ENCODE data around the gene CTNNA3.

CTNNA3 gene

GRCh38 chr10:67630904-67631303 is 65.1 kb downstream of the CTNNA3 start:
- no peak overlapping the region for H3K4me3 ChIP-seq (ENCODE audit: low read length)
- TF ChIP-seq, protein P1, sequence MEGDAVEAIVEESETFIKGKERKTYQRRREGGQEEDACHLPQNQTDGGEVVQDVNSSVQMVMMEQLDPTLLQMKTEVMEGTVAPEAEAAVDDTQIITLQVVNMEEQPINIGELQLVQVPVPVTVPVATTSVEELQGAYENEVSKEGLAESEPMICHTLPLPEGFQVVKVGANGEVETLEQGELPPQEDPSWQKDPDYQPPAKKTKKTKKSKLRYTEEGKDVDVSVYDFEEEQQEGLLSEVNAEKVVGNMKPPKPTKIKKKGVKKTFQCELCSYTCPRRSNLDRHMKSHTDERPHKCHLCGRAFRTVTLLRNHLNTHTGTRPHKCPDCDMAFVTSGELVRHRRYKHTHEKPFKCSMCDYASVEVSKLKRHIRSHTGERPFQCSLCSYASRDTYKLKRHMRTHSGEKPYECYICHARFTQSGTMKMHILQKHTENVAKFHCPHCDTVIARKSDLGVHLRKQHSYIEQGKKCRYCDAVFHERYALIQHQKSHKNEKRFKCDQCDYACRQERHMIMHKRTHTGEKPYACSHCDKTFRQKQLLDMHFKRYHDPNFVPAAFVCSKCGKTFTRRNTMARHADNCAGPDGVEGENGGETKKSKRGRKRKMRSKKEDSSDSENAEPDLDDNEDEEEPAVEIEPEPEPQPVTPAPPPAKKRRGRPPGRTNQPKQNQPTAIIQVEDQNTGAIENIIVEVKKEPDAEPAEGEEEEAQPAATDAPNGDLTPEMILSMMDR (conservative IDR thresholded peaks at IDR 0.05; ENCODE audit: low read depth, low read length): no peak
- DNase-seq (ENCODE audit: low read depth): no peak

GRCh38 chr10:67629461-67629971 is 66.5 kb downstream of the CTNNA3 start:
- DNase-seq (ENCODE audit: low read depth): peak; percentile 53
- TF ChIP-seq, protein P1 (conservative IDR thresholded peaks at IDR 0.05; ENCODE audit: low read depth, low read length): no peak
- no peak overlapping the region for H3K4me3 ChIP-seq (ENCODE audit: low read length)

DNA sequence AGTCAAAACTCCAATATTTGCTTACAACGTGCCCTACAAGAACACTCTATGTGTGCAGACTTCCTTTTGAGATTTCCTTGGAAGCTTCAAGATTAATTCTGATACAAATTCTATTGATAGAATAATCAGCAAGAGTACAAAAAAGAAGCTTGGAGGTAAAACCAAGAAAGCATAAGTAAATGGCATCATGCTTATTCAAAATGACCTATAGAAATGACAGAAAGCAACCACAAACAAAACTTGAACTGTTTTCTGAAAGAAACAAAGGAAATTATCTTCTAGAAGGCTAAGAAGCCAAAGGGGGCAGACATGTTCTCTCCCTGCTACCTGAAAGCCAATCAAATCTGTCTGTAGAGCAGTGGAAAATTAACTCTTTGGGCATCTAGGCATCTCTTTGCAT is 73.0 kb downstream of the CTNNA3 start:
- no peak overlapping the region for H3K4me3 ChIP-seq (ENCODE audit: low read length)
- TF ChIP-seq, protein P1 (conservative IDR thresholded peaks at IDR 0.05; ENCODE audit: low read depth, low read length): no peak
- DNase-seq (ENCODE audit: low read depth): no peak

GRCh38 chr10:67622511-67622910 is 73.5 kb downstream of the CTNNA3 start:
- DNase-seq (ENCODE audit: low read depth): no peak
- TF ChIP-seq, protein P1 (conservative IDR thresholded peaks at IDR 0.05; ENCODE audit: low read depth, low read length): no peak
- H3K4me3 ChIP-seq (ENCODE audit: low read length): no peak overlapping the region

DNA sequence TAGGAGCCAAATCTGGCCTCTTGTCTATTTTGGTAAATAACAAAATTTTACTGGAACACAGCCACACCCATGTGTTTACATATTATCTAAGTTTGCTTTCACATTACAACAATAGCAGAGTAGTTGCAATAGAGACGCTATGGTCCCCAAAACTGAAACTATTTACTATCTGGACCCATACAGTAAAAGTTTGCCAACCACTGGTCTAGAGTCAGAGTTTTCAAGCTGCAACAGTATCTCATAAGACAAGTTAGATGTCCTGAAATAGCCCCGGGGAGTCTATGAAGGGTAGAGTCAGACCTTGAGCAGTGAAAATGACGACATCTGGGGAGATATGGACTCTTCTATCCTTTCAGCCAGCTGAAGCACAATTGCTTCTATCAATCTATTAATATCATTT is 74.2 kb downstream of the CTNNA3 start:
- H3K4me3 ChIP-seq (ENCODE audit: low read length): no peak overlapping the region
- TF ChIP-seq, protein P1 (conservative IDR thresholded peaks at IDR 0.05; ENCODE audit: low read depth, low read length): no peak
- no peak for DNase-seq (ENCODE audit: low read depth)

GRCh38 chr10:67618116-67618515 is 77.9 kb downstream of the CTNNA3 start:
- TF ChIP-seq, protein P1 (conservative IDR thresholded peaks at IDR 0.05; ENCODE audit: low read depth, low read length): no peak
- no peak for DNase-seq (ENCODE audit: low read depth)
- H3K4me3 ChIP-seq (ENCODE audit: low read length): no peak overlapping the region

All from retinal pigment epithelial cell (primary cell).